ENCODE data around the gene ADGRV1.
A peak's percentile ranks its signal among the peaks of the same experiment; 100 is the strongest.
"Not testable (repeated sequence)": the region's sequence is repeated elsewhere in the genome, so short reads cannot be mapped to it uniquely, and the experiment has no call there.

Gene ADGRV1

GRCh38 chr5:90947667-90948066 is 389.1 kb downstream of the ADGRV1 start:
- DNase-seq (ENCODE audit: low read depth): no peak

GRCh38 chr5:90948969-90949368 is 390.4 kb downstream of the ADGRV1 start:
- DNase-seq (ENCODE audit: low read depth): no peak

GRCh38 chr5:90949469-90950358 is 391.1 kb downstream of the ADGRV1 start:
- DNase-seq (ENCODE audit: low read depth): no peak

GRCh38 chr5:90955001-90955635 is 396.5 kb downstream of the ADGRV1 start:
- DNase-seq (ENCODE audit: low read depth): no peak

- DNase-seq (ENCODE audit: low read depth): no peak
Measured at GRCh38 chr5:90956511-90957097, 398.0 kb downstream of the ADGRV1 start.

- DNase-seq (ENCODE audit: low read depth): no peak
Measured at GRCh38 chr5:90957906-90958305, 399.3 kb downstream of the ADGRV1 start.

GRCh38 chr5:90959262-90959661 is 400.7 kb downstream of the ADGRV1 start:
- DNase-seq (ENCODE audit: low read depth): no peak

GRCh38 chr5:90962481-90962880 is 403.9 kb downstream of the ADGRV1 start:
- DNase-seq (ENCODE audit: low read depth): no peak

- DNase-seq (ENCODE audit: low read depth): no peak
Measured at GRCh38 chr5:90965110-90965685, 406.6 kb downstream of the ADGRV1 start.

- no peak for DNase-seq (ENCODE audit: low read depth)
Measured at GRCh38 chr5:90967443-90967842, 408.8 kb downstream of the ADGRV1 start.

- DNase-seq (ENCODE audit: low read depth): no peak
Measured at GRCh38 chr5:90967851-90968250, 409.3 kb downstream of the ADGRV1 start.

GRCh38 chr5:90968319-90968718 is 409.7 kb downstream of the ADGRV1 start:
- no peak for DNase-seq (ENCODE audit: low read depth)

- DNase-seq (ENCODE audit: low read depth): not testable (repeated sequence)
Measured at GRCh38 chr5:90969945-90970344, 411.3 kb downstream of the ADGRV1 start.

GRCh38 chr5:90981177-90981576 is 422.6 kb downstream of the ADGRV1 start:
- DNase-seq (ENCODE audit: low read depth): no peak

- DNase-seq (ENCODE audit: low read depth): no peak
Measured at GRCh38 chr5:90981821-90982220, 423.2 kb downstream of the ADGRV1 start.

- DNase-seq (ENCODE audit: low read depth): no peak
Measured at GRCh38 chr5:90982576-90982975, 424.0 kb downstream of the ADGRV1 start.

GRCh38 chr5:90983148-90983547 is 424.6 kb downstream of the ADGRV1 start:
- peak; percentile 21 for DNase-seq (ENCODE audit: low read depth)

- no peak for DNase-seq (ENCODE audit: low read depth)
Measured at GRCh38 chr5:90983711-90984124, 425.1 kb downstream of the ADGRV1 start.

GRCh38 chr5:90985341-90985740 is 426.7 kb downstream of the ADGRV1 start:
- DNase-seq (ENCODE audit: low read depth): no peak

GRCh38 chr5:90987726-90988125 is 429.1 kb downstream of the ADGRV1 start:
- DNase-seq (ENCODE audit: low read depth): no peak

- DNase-seq (ENCODE audit: low read depth): no peak
Measured at GRCh38 chr5:90991201-90991600, 432.6 kb downstream of the ADGRV1 start.

GRCh38 chr5:90994796-90995195 is 436.2 kb downstream of the ADGRV1 start:
- no peak for DNase-seq (ENCODE audit: low read depth)

GRCh38 chr5:90996089-90996488 is 437.5 kb downstream of the ADGRV1 start:
- no peak for DNase-seq (ENCODE audit: low read depth)
